Left lung (tissue), 10 donors: Measurements from ENCODE around the gene DLST. TPM values are rescaled to one million over a fixed set of nuclear protein-coding genes. Genes with fewer than 3 reads are reported as not detected.

Experiments used
- ATAC-seq: fragments of 200-7000 bp; cut with Tn5 transposase; one replicate; pipeline ENCODE4 v1.9.1; 2020; ENCODE audit warnings: moderate library complexity
- DNase-seq, 4 donors: peaks; one replicate each; pipeline ENCODE4 v3.0.0-alpha.2; 2013 to 2020
- H3K27ac ChIP-seq, 2 donors: fragments of 200-600 bp; sonication (generic) in 1 of 2; one replicate each; pipeline versions ENCODE4 v1.5.0 to v1.8.0; 2020 to 2021
- H3K27me3 ChIP-seq, 2 donors: fragments of 200-600 bp; sonication (generic) in 1 of 2; one replicate each; pipeline versions ENCODE4 v1.5.0 to v1.8.0; 2020 to 2021
- H3K36me3 ChIP-seq, 2 donors: fragments of 200-600 bp; sonication (generic) in 1 of 2; one replicate each; pipeline versions ENCODE4 v1.5.0 to v1.8.0; 2020 to 2021
- H3K4me1 ChIP-seq, 2 donors: fragments of 200-600 bp; one replicate each; pipeline ENCODE4 v1.8.0; 2021
- H3K4me3 ChIP-seq, 2 donors: fragments of 200-600 bp; sonication (generic) in 1 of 2; one replicate each; pipeline versions ENCODE4 v1.5.0 to v1.8.0; 2020 to 2021; ENCODE audit warnings: mild to moderate bottlenecking in 1 of 2
- H3K9me3 ChIP-seq, 2 donors: fragments of 200-600 bp; sonication (generic) in 1 of 2; one replicate each; pipeline versions ENCODE4 v1.5.0 to v1.8.0; 2020 to 2021
- intact Hi-C, 2 donors: fragments of 100-400 bp; cut with DNase I; formaldehyde crosslinking; loops; one replicate each; pipeline versions ENCODE4 v1.11.2 to v1.14.2; 2022
- polyA plus RNA-seq, 6 donors: library from polyadenylated mRNA; unstranded; fragments of 120-200 nt; gene quantifications; one replicate each; pipeline ENCODE4 v1.2.1, GENCODE V29; 2013; ENCODE audit not compliant: insufficient read length in 6 of 6
- total RNA-seq, 2 donors: library from RNA; stranded (reverse); fragmentation: NEBNext Ultra II Directional; extraction: Animal tissue kit (Norgen Biotek cat#: 25700); gene quantifications; one replicate each; pipeline ENCODE4 v1.2.1, GENCODE V29; 2021
- TF ChIP-seq, protein P1 (sequence below), 2 donors: fragments of 200-600 bp; sonication (generic) in 1 of 2; IDR thresholded peaks; one replicate each; pipeline versions ENCODE4 v1.5.0 to v1.8.0; 2021; ENCODE audit warnings: antibody characterized with exemption in 2 of 2
- donor health status: DM: no; HTN: yes; CAD: no.
- donor health status: DM: no; HTN: no; CAD: no.

DLST gene
- total and polyA plus RNA-seq, 8 donors = 88.3 to 104 (median 96.3) TPM

DNA sequence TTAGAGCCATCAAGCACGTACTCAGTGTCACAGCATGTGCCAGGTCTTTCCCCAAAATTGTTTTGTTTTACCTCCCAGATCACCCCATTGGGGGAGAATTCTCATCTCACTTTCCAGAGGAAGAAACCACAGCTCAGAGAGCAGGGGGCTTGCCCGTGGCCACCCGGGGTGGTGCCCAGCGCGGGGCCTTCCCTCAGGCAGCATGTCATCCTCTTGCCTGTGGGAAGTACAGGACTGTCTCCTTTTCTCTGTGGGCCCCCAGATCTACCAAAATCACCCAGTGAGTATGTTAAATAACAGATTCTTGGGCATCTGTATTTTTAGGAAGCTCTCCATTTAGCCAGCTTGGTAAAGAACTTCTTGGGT is 35.4 kb downstream of the DLST start:
- Histone ChIP-seq H3K27ac (no peak overlapping the region), H3K27me3 (no peaks in the 10 kb centered on the region), H3K36me3 (no peaks in the 10 kb centered on the region), H3K4me3 (no peak overlapping the region), H3K9me3 (no peaks in the 10 kb centered on the region), H3K4me1 (peaks cover 0 to 8% of the 10 kb centered on the region in 2 donors)
- DNase-seq = peak in 1 of 4 donors; percentile 51
- ATAC-seq = no peak
- intact Hi-C loops = loop anchor here in 1 of 2 donors (5.0 kb wide), 1 partner anchor 170 kb away; no protein-coding TSS in a partner anchor
- TF ChIP-seq, protein P1, sequence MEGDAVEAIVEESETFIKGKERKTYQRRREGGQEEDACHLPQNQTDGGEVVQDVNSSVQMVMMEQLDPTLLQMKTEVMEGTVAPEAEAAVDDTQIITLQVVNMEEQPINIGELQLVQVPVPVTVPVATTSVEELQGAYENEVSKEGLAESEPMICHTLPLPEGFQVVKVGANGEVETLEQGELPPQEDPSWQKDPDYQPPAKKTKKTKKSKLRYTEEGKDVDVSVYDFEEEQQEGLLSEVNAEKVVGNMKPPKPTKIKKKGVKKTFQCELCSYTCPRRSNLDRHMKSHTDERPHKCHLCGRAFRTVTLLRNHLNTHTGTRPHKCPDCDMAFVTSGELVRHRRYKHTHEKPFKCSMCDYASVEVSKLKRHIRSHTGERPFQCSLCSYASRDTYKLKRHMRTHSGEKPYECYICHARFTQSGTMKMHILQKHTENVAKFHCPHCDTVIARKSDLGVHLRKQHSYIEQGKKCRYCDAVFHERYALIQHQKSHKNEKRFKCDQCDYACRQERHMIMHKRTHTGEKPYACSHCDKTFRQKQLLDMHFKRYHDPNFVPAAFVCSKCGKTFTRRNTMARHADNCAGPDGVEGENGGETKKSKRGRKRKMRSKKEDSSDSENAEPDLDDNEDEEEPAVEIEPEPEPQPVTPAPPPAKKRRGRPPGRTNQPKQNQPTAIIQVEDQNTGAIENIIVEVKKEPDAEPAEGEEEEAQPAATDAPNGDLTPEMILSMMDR (IDR thresholded peaks at IDR 0.05) = no peak

- no peaks in the 10 kb centered on the region for H3K9me3 ChIP-seq
- TF ChIP-seq, protein P1 (IDR thresholded peaks at IDR 0.05) = no peak
- no peak overlapping the region for H3K4me3 ChIP-seq
- H3K36me3 ChIP-seq = no peaks in the 10 kb centered on the region
- DNase-seq (peak in 3 of 4 donors; percentile 47 to 76 (median 69)), ATAC-seq (peak; percentile 23)
- peaks cover 0 to 5% of the 10 kb centered on the region in 2 donors for H3K27me3 ChIP-seq
- intact Hi-C loops = loop anchor here in 1 of 2 donors (5.0 kb wide), 1 partner anchor 170 kb away; no protein-coding TSS in a partner anchor
- peaks cover 4 to 8% of the 10 kb centered on the region in 2 donors for H3K4me1 ChIP-seq
- no peak overlapping the region for H3K27ac ChIP-seq
These were observed 35.9 kb downstream of the DLST start for GRCh38 chr14:74917646-74918081.

GRCh38 chr14:74918380-74918779 is 36.7 kb downstream of the DLST start:
- ATAC-seq = no peak

GRCh38 chr14:74919421-74920165 is 37.9 kb downstream of the DLST start:
- Histone ChIP-seq H3K4me3 (no peak overlapping the region), H3K4me1 (peaks cover 8 to 13% of the 10 kb centered on the region in 2 donors), H3K36me3 (no peaks in the 10 kb centered on the region), H3K9me3 (no peaks in the 10 kb centered on the region), H3K27me3 (peaks cover 0 to 17% of the 10 kb centered on the region in 2 donors), H3K27ac (no peak overlapping the region)
- TF ChIP-seq, protein P1 (IDR thresholded peaks at IDR 0.05) = no peak
- DNase-seq (peak in 1 of 4 donors; percentile 46), ATAC-seq (no peak)
- intact Hi-C loops = loop anchor here in 1 of 2 donors (5.0 kb wide), 1 partner anchor 168 kb away; no protein-coding TSS in a partner anchor

More at GRCh38 chr14:74918380-74918779, 36.7 kb downstream of the DLST start:
- H3K36me3 ChIP-seq = no peaks in the 10 kb centered on the region
- TF ChIP-seq, protein P1 (IDR thresholded peaks at IDR 0.05) = no peak
- H3K27ac ChIP-seq = no peak overlapping the region
- intact Hi-C loops = loop anchor here in 1 of 2 donors (5.0 kb wide), 1 partner anchor 169 kb away; no protein-coding TSS in a partner anchor
- H3K4me3 ChIP-seq = no peak overlapping the region
- DNase-seq = peak in 1 of 4 donors; percentile 48
- peaks cover 0 to 12% of the 10 kb centered on the region in 2 donors for H3K27me3 ChIP-seq
- H3K9me3 ChIP-seq = no peaks in the 10 kb centered on the region
- H3K4me1 ChIP-seq = peaks cover 8 to 11% of the 10 kb centered on the region in 2 donors

DNA sequence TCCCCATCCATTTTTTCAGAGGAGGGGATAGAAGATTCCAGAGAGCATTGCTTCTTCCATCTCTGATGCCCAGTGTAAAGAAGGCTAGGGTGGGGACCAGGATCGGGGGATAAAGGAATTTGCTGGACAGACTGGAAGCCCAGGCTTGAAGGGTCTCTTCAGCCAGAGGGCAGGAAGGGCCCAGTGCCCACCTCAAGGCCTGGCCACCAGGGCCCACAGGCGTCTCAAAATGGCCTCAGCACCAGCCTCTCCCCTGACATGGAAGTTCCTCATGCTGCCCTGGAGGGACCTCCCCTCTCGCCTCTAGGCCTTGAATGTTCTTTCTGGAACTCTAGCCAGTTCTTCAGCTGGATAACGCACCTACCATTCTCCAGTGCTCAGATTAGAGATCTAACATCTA is 38.6 kb downstream of the DLST start:
- DNase-seq (peak in 1 of 4 donors; percentile 24), ATAC-seq (no peak)
- Histone ChIP-seq H3K27me3 (peaks cover 0 to 17% of the 10 kb centered on the region in 2 donors), H3K9me3 (no peaks in the 10 kb centered on the region), H3K4me3 (no peak overlapping the region), H3K4me1 (peaks cover 8 to 13% of the 10 kb centered on the region in 2 donors), H3K36me3 (no peaks in the 10 kb centered on the region), H3K27ac (no peak overlapping the region)
- intact Hi-C loops = no loop called here
- TF ChIP-seq, protein P1 (IDR thresholded peaks at IDR 0.05) = no peak
